DOHH2 (cell line): ENCODE data around the gene SERPINI1.
A peak's percentile ranks its signal among the peaks of the same experiment; 100 is the strongest.

Experiments used
- H3F3A ChIP-seq: fragments of 200-600 bp; sonication (generic), shearing (Covaris generic); 2 replicates; pipeline ENCODE4 v1.6.0; 2016; ENCODE audit warnings: antibody characterized with exemption, mild to moderate bottlenecking; ENCODE audit not compliant: control insufficient read depth, insufficient read depth
- H3K27ac ChIP-seq: fragments of 200-600 bp; sonication (generic); 2 replicates; pipeline ENCODE4 v1.5.1; 2014; ENCODE audit warnings: low read depth, mild to moderate bottlenecking, low read length, moderate library complexity
- H3K27me3 ChIP-seq: fragments of 200-600 bp; sonication (generic); 2 replicates; pipeline ENCODE4 v1.6.1; 2014; ENCODE audit warnings: mild to moderate bottlenecking, low read length, mixed read lengths; ENCODE audit not compliant: control insufficient read depth
- H3K36me3 ChIP-seq: fragments of 200-600 bp; sonication (generic); 2 replicates; pipeline ENCODE4 v1.6.1; 2014; ENCODE audit warnings: mild to moderate bottlenecking, low read length, moderate library complexity, mixed read lengths; ENCODE audit not compliant: control insufficient read depth
- H3K4me1 ChIP-seq: fragments of 200-600 bp; sonication (generic); 2 replicates; pipeline ENCODE4 v1.6.1; 2014; ENCODE audit warnings: mild to moderate bottlenecking, low read length, mixed read lengths; ENCODE audit not compliant: control insufficient read depth
- H3K4me2 ChIP-seq: fragments of 200-600 bp; sonication (generic); 2 replicates; pipeline ENCODE4 v1.6.0; 2014; ENCODE audit warnings: mild to moderate bottlenecking, low read length, moderate library complexity
- H3K4me3 ChIP-seq: fragments of 200-600 bp; sonication (generic); 2 replicates; pipeline ENCODE4 v1.5.1; 2014; ENCODE audit warnings: mild to moderate bottlenecking, low read length, mixed read lengths
- H3K79me2 ChIP-seq: fragments of 200-600 bp; sonication (generic); 2 replicates; pipeline ENCODE4 v1.6.1; 2014; ENCODE audit warnings: mild to moderate bottlenecking, low read length, mixed read lengths; ENCODE audit not compliant: control insufficient read depth
- H3K9me2 ChIP-seq: fragments of 200-600 bp; sonication (generic); replicated peaks from 2 replicates; pipeline ENCODE4 v1.6.1; 2014; ENCODE audit warnings: mild to moderate bottlenecking, low read length, mixed read lengths; ENCODE audit not compliant: control insufficient read depth
- H3K9me3 ChIP-seq: fragments of 200-600 bp; sonication (generic); 2 replicates; pipeline ENCODE4 v1.6.1; 2014; ENCODE audit warnings: antibody characterized with exemption, low read length, mixed read lengths; ENCODE audit not compliant: control insufficient read depth, insufficient read depth
- H4K20me1 ChIP-seq: fragments of 200-600 bp; sonication (generic); 2 replicates; pipeline ENCODE4 v1.6.0; 2014; ENCODE audit warnings: low read depth, mild to moderate bottlenecking, antibody characterized with exemption, low read length, moderate library complexity; ENCODE audit not compliant: control insufficient read depth, insufficient read depth
- EZH2phosphoT487 ChIP-seq: fragments of 200-600 bp; sonication (generic); IDR thresholded peaks from 2 replicates; pipeline ENCODE4 v1.6.1; 2017; ENCODE audit warnings: borderline replicate concordance, mild to moderate bottlenecking, antibody characterized with exemption, low read length, moderate library complexity, mixed read lengths
- TF ChIP-seq, protein P1 (sequence below): fragments of 200-600 bp; sonication (generic); IDR thresholded peaks from one replicate; pipeline ENCODE4 v1.5.1; 2014; ENCODE audit warnings: antibody characterized with exemption, mild to moderate bottlenecking, low read depth, low read length; ENCODE audit not compliant: poor library complexity, severe bottlenecking

SERPINI1 gene

GRCh38 chr3:167738037-167738436 lies 2.5 kb downstream of the SERPINI1 start:
- no peaks in the 10 kb centered on the region for H3F3A ChIP-seq
- peak overlapping the region; percentile 93; the same call in 1 of the 2 replicates for H3K4me2 ChIP-seq
- H3K79me2 ChIP-seq: peaks cover 52% of the 10 kb centered on the region
- H3K9me3 ChIP-seq: no peaks in the 10 kb centered on the region
- no peaks in the 10 kb centered on the region for H3K27me3 ChIP-seq
- H3K9me2 ChIP-seq: no peaks in the 10 kb centered on the region
- no peak overlapping the region for H3K27ac ChIP-seq
- peaks cover 5% of the 10 kb centered on the region for H3K36me3 ChIP-seq
- peaks cover 46% of the 10 kb centered on the region for H3K4me1 ChIP-seq
- H3K4me3 ChIP-seq: no peak overlapping the region
- no peak for TF ChIP-seq EZH2phosphoT487
- TF ChIP-seq, protein P1, sequence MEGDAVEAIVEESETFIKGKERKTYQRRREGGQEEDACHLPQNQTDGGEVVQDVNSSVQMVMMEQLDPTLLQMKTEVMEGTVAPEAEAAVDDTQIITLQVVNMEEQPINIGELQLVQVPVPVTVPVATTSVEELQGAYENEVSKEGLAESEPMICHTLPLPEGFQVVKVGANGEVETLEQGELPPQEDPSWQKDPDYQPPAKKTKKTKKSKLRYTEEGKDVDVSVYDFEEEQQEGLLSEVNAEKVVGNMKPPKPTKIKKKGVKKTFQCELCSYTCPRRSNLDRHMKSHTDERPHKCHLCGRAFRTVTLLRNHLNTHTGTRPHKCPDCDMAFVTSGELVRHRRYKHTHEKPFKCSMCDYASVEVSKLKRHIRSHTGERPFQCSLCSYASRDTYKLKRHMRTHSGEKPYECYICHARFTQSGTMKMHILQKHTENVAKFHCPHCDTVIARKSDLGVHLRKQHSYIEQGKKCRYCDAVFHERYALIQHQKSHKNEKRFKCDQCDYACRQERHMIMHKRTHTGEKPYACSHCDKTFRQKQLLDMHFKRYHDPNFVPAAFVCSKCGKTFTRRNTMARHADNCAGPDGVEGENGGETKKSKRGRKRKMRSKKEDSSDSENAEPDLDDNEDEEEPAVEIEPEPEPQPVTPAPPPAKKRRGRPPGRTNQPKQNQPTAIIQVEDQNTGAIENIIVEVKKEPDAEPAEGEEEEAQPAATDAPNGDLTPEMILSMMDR: no peak
- H4K20me1 ChIP-seq: no peaks in the 10 kb centered on the region

- H3K27ac ChIP-seq: no peak overlapping the region
- peaks cover 42% of the 10 kb centered on the region for H3K79me2 ChIP-seq
- peaks cover 7% of the 10 kb centered on the region; the same call in 1 of the 2 replicates for H3K36me3 ChIP-seq
- no peaks in the 10 kb centered on the region for H3K27me3 ChIP-seq
- H3K4me3 ChIP-seq: no peak overlapping the region
- no peaks in the 10 kb centered on the region for H4K20me1 ChIP-seq
- peaks cover 40% of the 10 kb centered on the region for H3K4me1 ChIP-seq
- H3F3A ChIP-seq: no peaks in the 10 kb centered on the region
- no peaks in the 10 kb centered on the region for H3K9me3 ChIP-seq
- TF ChIP-seq, protein P1: no peak
- no peak for TF ChIP-seq EZH2phosphoT487
- no peak overlapping the region for H3K4me2 ChIP-seq
- H3K9me2 ChIP-seq: no peaks in the 10 kb centered on the region
Measured at GRCh38 chr3:167739190-167739810, 3.8 kb downstream of the SERPINI1 start.

GRCh38 chr3:167740961-167741587 lies 5.6 kb downstream of the SERPINI1 start:
- Histone ChIP-seq H3K4me2 (no peak overlapping the region), H3F3A (no peaks in the 10 kb centered on the region)

More at GRCh38 chr3:167740961-167741587, 5.6 kb downstream of the SERPINI1 start:
- Histone ChIP-seq H3K79me2 (peaks cover 36% of the 10 kb centered on the region), H3K4me1 (peaks cover 48% of the 10 kb centered on the region), H3K36me3 (peaks cover 10% of the 10 kb centered on the region; the same call in 1 of the 2 replicates), H4K20me1 (no peaks in the 10 kb centered on the region), H3K4me3 (no peak overlapping the region), H3K27me3 (no peaks in the 10 kb centered on the region), H3K9me3 (no peaks in the 10 kb centered on the region), H3K9me2 (no peaks in the 10 kb centered on the region), H3K27ac (no peak overlapping the region)
- no peak for TF ChIP-seq EZH2phosphoT487
- TF ChIP-seq, protein P1: peak; percentile 69
